KMS-11 (cell line): ENCODE measurements around the gene TPO.

Source experiments
- H2AFZ ChIP-seq: fragments of 200-600 bp; sonication (generic); 2 replicates; pipeline ENCODE4 v1.6.1; 2016; ENCODE audit warnings: antibody characterized with exemption, mixed run types, low read depth
- H3K27ac ChIP-seq: fragments of 200-600 bp; sonication (generic); 2 replicates; pipeline ENCODE4 v1.6.1; 2016; ENCODE audit warnings: mild to moderate bottlenecking, mixed run types
- H3K27me3 ChIP-seq: fragments of 200-600 bp; sonication (generic); 2 replicates; pipeline ENCODE4 v1.6.1; 2017; ENCODE audit warnings: mild to moderate bottlenecking, low read depth, mixed run types, moderate library complexity; ENCODE audit not compliant: insufficient read depth
- H3K36me3 ChIP-seq: fragments of 200-600 bp; sonication (generic); 2 replicates; pipeline ENCODE4 v1.6.1; 2017; ENCODE audit warnings: mild to moderate bottlenecking, mixed run types; ENCODE audit not compliant: insufficient read depth
- H3K4me1 ChIP-seq: fragments of 200-600 bp; sonication (generic); 2 replicates; pipeline ENCODE4 v1.6.1; 2016; ENCODE audit warnings: mild to moderate bottlenecking, low read depth, mixed run types; ENCODE audit not compliant: poor library complexity, severe bottlenecking
- H3K4me2 ChIP-seq: fragments of 200-600 bp; sonication (generic); 2 replicates; pipeline ENCODE4 v1.7.0; 2016; ENCODE audit warnings: mild to moderate bottlenecking, mixed run types
- H3K4me3 ChIP-seq: fragments of 200-600 bp; sonication (generic); IDR thresholded peaks from 2 replicates; pipeline ENCODE4 v1.6.1; 2017; ENCODE audit warnings: low read depth, low read length, mixed read lengths; ENCODE audit not compliant: insufficient read depth
- H3K79me2 ChIP-seq: fragments of 200-600 bp; sonication (generic); 2 replicates; pipeline ENCODE4 v1.6.1; 2016; ENCODE audit warnings: low read depth, mixed run types; ENCODE audit not compliant: insufficient read depth
- H3K9ac ChIP-seq: fragments of 200-600 bp; sonication (generic); 2 replicates; pipeline ENCODE4 v1.6.1; 2016; ENCODE audit warnings: mild to moderate bottlenecking, mixed run types
- H4K20me1 ChIP-seq: fragments of 200-600 bp; sonication (generic); 2 replicates; pipeline ENCODE4 v1.6.1; 2016; ENCODE audit warnings: mild to moderate bottlenecking, mixed run types; ENCODE audit not compliant: insufficient read depth
- TF ChIP-seq, protein P1 (sequence below): fragments of 200-600 bp; sonication (generic); conservative IDR thresholded peaks from 2 replicates; pipeline ENCODE4 v1.6.1; 2017; ENCODE audit warnings: low read depth, mild to moderate bottlenecking, antibody characterized with exemption, low read length, moderate library complexity, mixed read lengths

Gene TPO

GRCh38 chr2:1393321-1393720 lies 19.9 kb upstream of the TPO start:
- Histone ChIP-seq H3K27ac (no peak overlapping the region), H3K4me2 (no peak overlapping the region), H3K27me3 (no peaks in the 10 kb centered on the region), H3K4me1 (no peaks in the 10 kb centered on the region), H3K36me3 (no peaks in the 10 kb centered on the region), H3K9ac (no peak overlapping the region), H3K79me2 (no peaks in the 10 kb centered on the region), H3K4me3 (no peak overlapping the region), H2AFZ (no peak overlapping the region), H4K20me1 (no peaks in the 10 kb centered on the region)
- TF ChIP-seq, protein P1, sequence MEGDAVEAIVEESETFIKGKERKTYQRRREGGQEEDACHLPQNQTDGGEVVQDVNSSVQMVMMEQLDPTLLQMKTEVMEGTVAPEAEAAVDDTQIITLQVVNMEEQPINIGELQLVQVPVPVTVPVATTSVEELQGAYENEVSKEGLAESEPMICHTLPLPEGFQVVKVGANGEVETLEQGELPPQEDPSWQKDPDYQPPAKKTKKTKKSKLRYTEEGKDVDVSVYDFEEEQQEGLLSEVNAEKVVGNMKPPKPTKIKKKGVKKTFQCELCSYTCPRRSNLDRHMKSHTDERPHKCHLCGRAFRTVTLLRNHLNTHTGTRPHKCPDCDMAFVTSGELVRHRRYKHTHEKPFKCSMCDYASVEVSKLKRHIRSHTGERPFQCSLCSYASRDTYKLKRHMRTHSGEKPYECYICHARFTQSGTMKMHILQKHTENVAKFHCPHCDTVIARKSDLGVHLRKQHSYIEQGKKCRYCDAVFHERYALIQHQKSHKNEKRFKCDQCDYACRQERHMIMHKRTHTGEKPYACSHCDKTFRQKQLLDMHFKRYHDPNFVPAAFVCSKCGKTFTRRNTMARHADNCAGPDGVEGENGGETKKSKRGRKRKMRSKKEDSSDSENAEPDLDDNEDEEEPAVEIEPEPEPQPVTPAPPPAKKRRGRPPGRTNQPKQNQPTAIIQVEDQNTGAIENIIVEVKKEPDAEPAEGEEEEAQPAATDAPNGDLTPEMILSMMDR: no peak

DNA sequence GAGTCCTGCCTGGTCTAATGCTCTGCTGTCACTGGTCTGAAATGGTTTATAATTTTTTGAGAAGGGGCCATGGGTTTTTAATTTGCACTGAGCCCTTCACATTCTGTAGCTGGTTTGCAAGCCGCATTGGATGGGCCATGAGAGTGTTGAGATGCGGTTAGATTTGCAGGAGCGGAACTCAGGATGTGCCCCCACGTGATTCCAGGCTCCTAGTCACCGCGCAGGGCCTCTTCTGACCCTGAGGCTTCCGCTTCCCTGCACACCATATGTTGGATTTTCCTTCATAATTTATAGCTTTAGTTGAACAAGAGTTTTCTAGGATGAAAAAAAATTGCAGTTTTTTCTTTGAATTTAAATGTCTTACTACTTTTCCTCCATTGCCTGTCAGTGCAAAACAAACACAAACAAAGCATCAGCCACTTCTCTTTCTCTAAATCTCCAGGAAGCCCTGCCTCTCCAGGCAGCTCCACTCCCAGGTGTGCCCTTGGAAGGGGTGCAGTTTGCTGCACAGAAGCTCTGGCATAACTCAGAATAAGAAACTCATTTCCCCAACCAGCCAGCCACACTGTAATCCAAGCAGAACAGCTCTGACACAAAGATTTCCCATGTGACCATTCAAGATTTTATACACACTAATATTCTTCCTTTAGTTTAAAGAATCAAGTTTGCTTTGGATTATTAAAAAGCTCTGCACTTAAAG lies 18.4 kb upstream of the TPO start:
- Histone ChIP-seq H3K27ac (no peak overlapping the region), H3K4me1 (no peaks in the 10 kb centered on the region), H3K27me3 (no peaks in the 10 kb centered on the region), H3K4me2 (no peak overlapping the region), H3K4me3 (no peak overlapping the region), H3K36me3 (no peaks in the 10 kb centered on the region), H3K9ac (no peak overlapping the region), H3K79me2 (no peaks in the 10 kb centered on the region), H4K20me1 (no peaks in the 10 kb centered on the region), H2AFZ (no peak overlapping the region)
- TF ChIP-seq, protein P1: no peak

GRCh38 chr2:1397350-1397749 lies 15.9 kb upstream of the TPO start:
- no peak overlapping the region for H3K4me2 ChIP-seq
- H3K27me3 ChIP-seq: no peaks in the 10 kb centered on the region
- H3K79me2 ChIP-seq: no peaks in the 10 kb centered on the region
- TF ChIP-seq, protein P1: no peak
- H4K20me1 ChIP-seq: no peaks in the 10 kb centered on the region
- H2AFZ ChIP-seq: no peak overlapping the region
- no peak overlapping the region for H3K27ac ChIP-seq
- no peaks in the 10 kb centered on the region for H3K4me1 ChIP-seq
- no peaks in the 10 kb centered on the region for H3K36me3 ChIP-seq
- H3K4me3 ChIP-seq: no peak overlapping the region
- H3K9ac ChIP-seq: no peak overlapping the region

DNA sequence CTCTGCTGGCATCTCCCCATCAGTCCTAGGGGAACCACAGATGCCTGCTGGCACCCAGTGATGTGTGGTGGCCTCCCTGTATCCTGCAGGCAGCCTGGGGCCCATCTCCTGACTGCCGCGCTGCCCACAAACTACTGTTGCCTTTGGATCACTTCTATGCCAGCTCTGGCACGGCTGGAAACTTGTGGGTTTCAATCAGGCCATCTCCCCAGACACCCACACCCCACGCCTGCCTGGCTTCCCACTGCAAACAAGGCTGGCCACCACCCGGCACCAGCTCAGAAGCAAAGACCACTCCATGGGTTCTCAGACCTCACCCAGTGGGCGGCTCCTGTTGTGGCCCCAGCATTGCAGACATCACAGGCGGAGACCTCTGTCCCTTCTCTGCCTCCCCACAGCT lies 15.1 kb upstream of the TPO start:
- Histone ChIP-seq H3K79me2 (no peaks in the 10 kb centered on the region), H3K4me2 (no peak overlapping the region), H3K36me3 (no peaks in the 10 kb centered on the region), H4K20me1 (no peaks in the 10 kb centered on the region), H3K9ac (no peak overlapping the region), H2AFZ (no peak overlapping the region), H3K27me3 (no peaks in the 10 kb centered on the region), H3K4me3 (no peak overlapping the region), H3K4me1 (no peaks in the 10 kb centered on the region), H3K27ac (no peak overlapping the region)
- TF ChIP-seq, protein P1: no peak
